Ramos (cell line): ENCODE data around the gene RLN1.

Experiments
- in situ Hi-C: fragments of 300-500 bp; cut with MboI; formaldehyde crosslinking; loops from one replicate; pipeline ENCODE4 v1.14.3; 2022; ENCODE audit warnings: low sequenced_read_pairs; ENCODE audit not compliant: unreplicated experiment

Gene RLN1

GRCh38 chr9:5326893-5327548 lies 12.7 kb downstream of the RLN1 start:
- in situ Hi-C loops = loop anchor here (25.0 kb wide), 1 partner anchor 565 kb away; no protein-coding TSS in a partner anchor

- in situ Hi-C loops = loop anchor here (25.0 kb wide), 1 partner anchor 564 kb away; no protein-coding TSS in a partner anchor
These were observed 13.5 kb downstream of the RLN1 start for GRCh38 chr9:5326187-5326586.

- in situ Hi-C loops = loop anchor here (25.0 kb wide), 1 partner anchor 266 kb away; no protein-coding TSS in a partner anchor
These were observed 18.1 kb downstream of the RLN1 start for GRCh38 chr9:5321601-5322000.

GRCh38 chr9:5321058-5321457 lies 18.6 kb downstream of the RLN1 start:
- in situ Hi-C loops = loop anchor here (25.0 kb wide), 1 partner anchor 266 kb away; no protein-coding TSS in a partner anchor

GRCh38 chr9:5316406-5316805 lies 23.3 kb downstream of the RLN1 start:
- in situ Hi-C loops = loop anchor here (25.0 kb wide), 1 partner anchor 271 kb away; no protein-coding TSS in a partner anchor

GRCh38 chr9:5315187-5315923 lies 24.3 kb downstream of the RLN1 start:
- in situ Hi-C loops = loop anchor here (25.0 kb wide), 1 partner anchor 272 kb away; no protein-coding TSS in a partner anchor

- in situ Hi-C loops = loop anchor here (25.0 kb wide), 1 partner anchor 276 kb away; no protein-coding TSS in a partner anchor
These were observed 28.8 kb downstream of the RLN1 start for GRCh38 chr9:5310851-5311250.

- in situ Hi-C loops = loop anchor here (25.0 kb wide), 1 partner anchor 282 kb away; no protein-coding TSS in a partner anchor
These were observed 33.9 kb downstream of the RLN1 start for GRCh38 chr9:5305741-5306140.

- in situ Hi-C loops = loop anchor here (25.0 kb wide), 1 partner anchor 283 kb away; no protein-coding TSS in a partner anchor
These were observed 35.6 kb downstream of the RLN1 start, which contains the start of gene RLN2 for GRCh38 chr9:5303840-5304795. RLN2 (minus strand) TSS chr9:5304716; CDS start chr9:5304580, 136 bp downstream.

GRCh38 chr9:5301544-5301943 lies 38.1 kb downstream of the RLN1 start:
- in situ Hi-C loops = loop anchor here (25.0 kb wide), 1 partner anchor 286 kb away; no protein-coding TSS in a partner anchor

- in situ Hi-C loops = no loop called here
These were observed 47.5 kb downstream of the RLN1 start for GRCh38 chr9:5292141-5292540.

- in situ Hi-C loops = no loop called here
These were observed 51.1 kb downstream of the RLN1 start for GRCh38 chr9:5288591-5288990.

- in situ Hi-C loops = no loop called here
These were observed 53.4 kb downstream of the RLN1 start for GRCh38 chr9:5286262-5286661.
